Erythroblast (primary cell): ENCODE data around the gene GRIK1.

Experiments
- GATA1 ChIP-seq: IDR thresholded peaks from 2 replicates; pipeline ENCODE4 v1.6.1; 2011; ENCODE audit warnings: low read depth, mild to moderate bottlenecking, control low read depth, low read length, moderate library complexity
- POLR2A ChIP-seq: IDR thresholded peaks from 2 replicates; pipeline ENCODE4 v1.6.1; 2011; ENCODE audit warnings: mild to moderate bottlenecking, low read length

GRCh38 chr21:29511096-29511495 lies 428.7 kb downstream of the GRIK1 start:
- TF ChIP-seq POLR2A (no peak), GATA1 (no peak)
